GF-D8 (cell line): ENCODE data around the gene CDYL.
A peak's percentile ranks its signal among the peaks of the same experiment; 100 is the strongest.
"Not testable (repeated sequence)": the region's sequence is repeated elsewhere in the genome, so short reads cannot be mapped to it uniquely, and the experiment has no call there.

Experiments used
- DNase-seq: peaks from one replicate; lab custom pipeline; 2025; lab: John Stamatoyannopoulos, UW

CDYL gene

GRCh38 chr6:4805553-4806336, 29.5 kb downstream of the CDYL start:
- no peak for DNase-seq

- no peak for DNase-seq
These were observed 30.1 kb downstream of the CDYL start for GRCh38 chr6:4806337-4806725.

- no peak for DNase-seq
These were observed 30.6 kb downstream of the CDYL start for GRCh38 chr6:4806791-4807190.

- no peak for DNase-seq
These were observed 32.2 kb downstream of the CDYL start for GRCh38 chr6:4808396-4808795.

- no peak for DNase-seq
These were observed 34.1 kb downstream of the CDYL start for GRCh38 chr6:4809999-4810918.

GRCh38 chr6:4812068-4812467, 35.9 kb downstream of the CDYL start:
- peak; percentile 35 for DNase-seq

- no peak for DNase-seq
These were observed 36.9 kb downstream of the CDYL start for GRCh38 chr6:4813055-4813454.

GRCh38 chr6:4814212-4814611, 38.0 kb downstream of the CDYL start:
- no peak for DNase-seq

GRCh38 chr6:4814987-4815386, 38.8 kb downstream of the CDYL start:
- no peak for DNase-seq

GRCh38 chr6:4815584-4815983, 39.4 kb downstream of the CDYL start:
- no peak for DNase-seq

- DNase-seq: no peak
These were observed 40.7 kb downstream of the CDYL start for GRCh38 chr6:4816904-4817303.

GRCh38 chr6:4817551-4817950, 41.3 kb downstream of the CDYL start:
- no peak for DNase-seq

GRCh38 chr6:4818272-4818938, 42.2 kb downstream of the CDYL start:
- DNase-seq: no peak

GRCh38 chr6:4819706-4820283, 43.6 kb downstream of the CDYL start:
- no peak for DNase-seq

- no peak for DNase-seq
These were observed 44.6 kb downstream of the CDYL start for GRCh38 chr6:4820704-4821276.

- DNase-seq: no peak
These were observed 46.3 kb downstream of the CDYL start for GRCh38 chr6:4822476-4822875.

GRCh38 chr6:4828187-4828698, 52.0 kb downstream of the CDYL start:
- DNase-seq: no peak

GRCh38 chr6:4829089-4829488, 52.9 kb downstream of the CDYL start:
- DNase-seq: no peak

GRCh38 chr6:4835540-4835939, 59.3 kb downstream of the CDYL start:
- DNase-seq: not testable (repeated sequence)

- no peak for DNase-seq
These were observed 64.0 kb downstream of the CDYL start for GRCh38 chr6:4840169-4840568.

GRCh38 chr6:4844108-4844507, 67.9 kb downstream of the CDYL start:
- no peak for DNase-seq

- no peak for DNase-seq
These were observed 70.2 kb downstream of the CDYL start for GRCh38 chr6:4846387-4846786.
